ENCODE measurements around the gene RBM34. TPM values are rescaled to one million over a fixed set of nuclear protein-coding genes. Genes with fewer than 3 reads are reported as not detected.

RBM34 gene, protein sequence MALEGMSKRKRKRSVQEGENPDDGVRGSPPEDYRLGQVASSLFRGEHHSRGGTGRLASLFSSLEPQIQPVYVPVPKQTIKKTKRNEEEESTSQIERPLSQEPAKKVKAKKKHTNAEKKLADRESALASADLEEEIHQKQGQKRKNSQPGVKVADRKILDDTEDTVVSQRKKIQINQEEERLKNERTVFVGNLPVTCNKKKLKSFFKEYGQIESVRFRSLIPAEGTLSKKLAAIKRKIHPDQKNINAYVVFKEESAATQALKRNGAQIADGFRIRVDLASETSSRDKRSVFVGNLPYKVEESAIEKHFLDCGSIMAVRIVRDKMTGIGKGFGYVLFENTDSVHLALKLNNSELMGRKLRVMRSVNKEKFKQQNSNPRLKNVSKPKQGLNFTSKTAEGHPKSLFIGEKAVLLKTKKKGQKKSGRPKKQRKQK
- 94.2 TPM for total RNA-seq (ENCODE audit: unreplicated experiment)
- long read RNA-seq, transcript RBM34-201 (11 exons, 2,054 nt), result major isoform, 34 of 50 reads
- long read RNA-seq, partial matches to known transcripts, result 2 of 50 reads
- long read RNA-seq, other reads (novel, unspliced or antisense), result 14 of 50 reads

DNA sequence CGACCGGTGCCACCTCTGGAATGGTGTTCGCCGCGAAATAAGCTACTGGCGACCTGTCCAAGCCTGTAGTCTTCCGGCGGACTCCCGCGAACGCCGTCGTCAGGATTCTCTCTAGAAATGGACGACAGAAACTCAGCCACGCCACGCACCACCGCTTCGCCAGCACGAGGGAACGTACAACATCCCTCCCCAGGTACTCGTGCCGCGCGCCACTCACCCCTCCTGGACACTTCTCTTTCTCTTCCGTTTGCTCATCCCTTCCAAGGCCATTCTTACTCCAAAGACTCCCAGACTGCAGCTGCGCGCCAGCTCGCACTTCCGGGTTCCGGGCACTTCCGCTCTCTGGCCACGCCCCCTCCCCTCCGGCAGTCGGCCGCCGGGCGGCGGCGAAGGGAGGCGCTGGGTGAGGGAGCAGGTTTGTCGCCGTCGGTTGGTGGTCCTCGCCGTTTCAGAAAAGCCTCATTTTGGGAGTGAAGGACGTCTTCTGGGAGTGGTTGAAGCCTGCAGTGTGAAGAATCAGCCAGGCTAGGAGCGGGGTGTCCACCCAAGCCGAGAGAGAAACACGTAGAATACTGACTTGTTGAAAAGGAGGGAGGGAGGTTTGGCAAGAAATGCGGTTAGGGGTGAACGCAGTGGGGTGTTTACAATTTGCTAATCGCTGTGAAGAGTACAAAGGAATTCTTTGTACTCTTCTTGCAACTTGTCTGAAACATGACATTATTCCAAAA lies at the start of gene RBM34:
RBM34 (minus strand) TSS at position 294 of the 728 bp plus-strand sequence; CDS start at position 270, 24 bp downstream.
- H3K27me3 Mint-ChIP-seq (ENCODE audit: unreplicated experiment), result no peaks in the 10 kb centered on the region
- H3K36me3 Mint-ChIP-seq (ENCODE audit: unreplicated experiment), result no peaks in the 10 kb centered on the region
- peaks cover 2% of the 10 kb centered on the region for H3K9me3 Mint-ChIP-seq (ENCODE audit: unreplicated experiment)
- DNase-seq, result peak; percentile 98
- peak within 1 kb of the TSS; percentile 93 for H3K4me3 Mint-ChIP-seq (ENCODE audit: unreplicated experiment)
- no peaks in the 10 kb centered on the region for H3K4me1 Mint-ChIP-seq (ENCODE audit: low read depth, unreplicated experiment)
- H3K27ac Mint-ChIP-seq (ENCODE audit: unreplicated experiment), result peak within 1 kb of the TSS; percentile 94
- TF ChIP-seq, protein P1, sequence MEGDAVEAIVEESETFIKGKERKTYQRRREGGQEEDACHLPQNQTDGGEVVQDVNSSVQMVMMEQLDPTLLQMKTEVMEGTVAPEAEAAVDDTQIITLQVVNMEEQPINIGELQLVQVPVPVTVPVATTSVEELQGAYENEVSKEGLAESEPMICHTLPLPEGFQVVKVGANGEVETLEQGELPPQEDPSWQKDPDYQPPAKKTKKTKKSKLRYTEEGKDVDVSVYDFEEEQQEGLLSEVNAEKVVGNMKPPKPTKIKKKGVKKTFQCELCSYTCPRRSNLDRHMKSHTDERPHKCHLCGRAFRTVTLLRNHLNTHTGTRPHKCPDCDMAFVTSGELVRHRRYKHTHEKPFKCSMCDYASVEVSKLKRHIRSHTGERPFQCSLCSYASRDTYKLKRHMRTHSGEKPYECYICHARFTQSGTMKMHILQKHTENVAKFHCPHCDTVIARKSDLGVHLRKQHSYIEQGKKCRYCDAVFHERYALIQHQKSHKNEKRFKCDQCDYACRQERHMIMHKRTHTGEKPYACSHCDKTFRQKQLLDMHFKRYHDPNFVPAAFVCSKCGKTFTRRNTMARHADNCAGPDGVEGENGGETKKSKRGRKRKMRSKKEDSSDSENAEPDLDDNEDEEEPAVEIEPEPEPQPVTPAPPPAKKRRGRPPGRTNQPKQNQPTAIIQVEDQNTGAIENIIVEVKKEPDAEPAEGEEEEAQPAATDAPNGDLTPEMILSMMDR (IDR thresholded peaks at IDR 0.05; ENCODE audit: partially characterized antibody, unreplicated experiment), result no peak

DNA sequence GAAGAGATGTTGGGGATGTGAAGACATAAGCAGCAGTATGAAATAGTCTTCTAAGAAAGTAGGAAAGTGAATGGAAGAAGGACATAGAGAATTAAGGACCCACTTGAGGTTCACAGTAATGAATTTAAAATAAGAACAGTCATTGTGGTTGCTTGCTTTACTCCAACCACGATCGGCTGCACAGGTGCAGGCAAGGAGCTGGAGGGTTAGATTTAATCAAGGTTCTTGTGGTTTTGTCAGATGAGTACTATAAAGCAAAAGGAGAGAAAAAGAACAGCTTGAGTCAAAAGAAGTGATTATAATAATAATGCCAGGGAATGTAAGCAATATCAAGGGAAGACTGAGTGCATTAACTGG lies 46.1 kb upstream of the RBM34 start:
- DNase-seq, result no peak
- Mint-ChIP-seq H3K27me3 (ENCODE audit: unreplicated experiment) (no peaks in the 10 kb centered on the region), H3K9me3 (ENCODE audit: unreplicated experiment) (peaks cover 1% of the 10 kb centered on the region), H3K4me1 (ENCODE audit: low read depth, unreplicated experiment) (no peaks in the 10 kb centered on the region), H3K4me3 (ENCODE audit: unreplicated experiment) (no peak overlapping the region), H3K27ac (ENCODE audit: unreplicated experiment) (no peak overlapping the region), H3K36me3 (ENCODE audit: unreplicated experiment) (no peaks in the 10 kb centered on the region)
- TF ChIP-seq, protein P1 (IDR thresholded peaks at IDR 0.05; ENCODE audit: partially characterized antibody, unreplicated experiment), result no peak

DNA sequence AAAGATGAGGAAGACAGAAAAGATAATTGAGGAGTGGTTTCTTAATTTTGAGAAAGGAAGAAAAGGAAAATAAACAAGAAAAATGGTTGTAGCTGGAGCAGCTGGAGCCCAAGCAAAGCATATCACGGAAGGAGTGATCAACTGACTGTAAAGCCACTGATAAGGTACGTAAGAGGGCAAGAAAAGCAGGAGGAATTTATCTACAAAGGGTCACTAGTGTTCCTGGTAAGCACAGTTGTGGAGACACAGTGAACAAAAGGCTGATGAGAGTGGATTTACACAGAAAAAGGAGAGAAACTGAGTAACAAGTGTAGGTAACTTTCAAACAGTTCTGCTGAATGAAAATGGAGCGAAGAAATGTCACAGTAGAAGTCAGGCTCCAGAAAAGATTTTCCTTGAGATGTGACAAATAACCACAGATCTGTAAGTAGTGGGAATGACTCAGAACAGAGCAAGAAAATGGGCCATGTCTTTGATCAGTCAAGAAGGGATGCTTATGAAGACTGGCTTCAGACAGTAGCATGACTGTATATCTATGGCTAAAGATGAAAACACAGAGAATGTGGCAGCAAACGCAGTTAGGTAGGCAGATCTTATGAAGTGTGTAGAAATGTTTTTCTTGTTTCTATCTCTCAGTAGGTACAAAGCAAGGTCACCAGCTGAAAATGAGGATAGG lies 45.6 kb upstream of the RBM34 start:
- TF ChIP-seq, protein P1 (IDR thresholded peaks at IDR 0.05; ENCODE audit: partially characterized antibody, unreplicated experiment), result no peak
- Mint-ChIP-seq H3K36me3 (ENCODE audit: unreplicated experiment) (no peaks in the 10 kb centered on the region), H3K4me1 (ENCODE audit: low read depth, unreplicated experiment) (no peaks in the 10 kb centered on the region), H3K4me3 (ENCODE audit: unreplicated experiment) (no peak overlapping the region), H3K27ac (ENCODE audit: unreplicated experiment) (no peak overlapping the region), H3K27me3 (ENCODE audit: unreplicated experiment) (no peaks in the 10 kb centered on the region), H3K9me3 (ENCODE audit: unreplicated experiment) (peaks cover 1% of the 10 kb centered on the region)
- DNase-seq, result no peak

DNA sequence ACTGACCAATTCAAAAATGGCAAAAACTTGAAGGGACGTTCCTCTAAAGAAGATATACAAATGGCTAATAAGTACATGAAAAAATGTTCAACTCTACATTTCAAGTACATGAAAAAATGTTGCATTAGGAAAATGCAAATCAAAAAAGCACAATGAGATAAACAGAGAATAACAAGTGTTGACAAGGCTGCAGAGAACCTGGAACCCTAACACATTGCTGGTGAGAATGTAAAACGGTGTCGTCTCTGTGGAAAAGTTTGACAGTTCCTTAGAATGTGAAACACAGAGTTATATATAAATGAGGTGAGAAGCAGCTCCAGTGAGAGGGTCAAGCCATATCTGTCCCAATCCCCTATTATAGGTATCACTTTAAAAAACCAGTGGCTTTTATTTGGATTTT lies 44.6 kb upstream of the RBM34 start:
- no peak for DNase-seq
- Mint-ChIP-seq H3K4me3 (ENCODE audit: unreplicated experiment) (no peak overlapping the region), H3K4me1 (ENCODE audit: low read depth, unreplicated experiment) (no peaks in the 10 kb centered on the region), H3K27ac (ENCODE audit: unreplicated experiment) (no peak overlapping the region), H3K36me3 (ENCODE audit: unreplicated experiment) (no peaks in the 10 kb centered on the region), H3K27me3 (ENCODE audit: unreplicated experiment) (no peaks in the 10 kb centered on the region), H3K9me3 (ENCODE audit: unreplicated experiment) (no peaks in the 10 kb centered on the region)
- TF ChIP-seq, protein P1 (IDR thresholded peaks at IDR 0.05; ENCODE audit: partially characterized antibody, unreplicated experiment), result no peak
